LNCAP (cell line): ENCODE data around the gene MINPP1.
A peak's percentile ranks its signal among the peaks of the same experiment; 100 is the strongest.

ENCODE experiments used
- TF ChIP-seq, protein P1 (sequence below): fragments of 450-650 bp; IDR thresholded peaks from 2 replicates; pipeline ENCODE4 v1.5.1; 2017; ENCODE audit warnings: mild to moderate bottlenecking

Gene MINPP1, protein sequence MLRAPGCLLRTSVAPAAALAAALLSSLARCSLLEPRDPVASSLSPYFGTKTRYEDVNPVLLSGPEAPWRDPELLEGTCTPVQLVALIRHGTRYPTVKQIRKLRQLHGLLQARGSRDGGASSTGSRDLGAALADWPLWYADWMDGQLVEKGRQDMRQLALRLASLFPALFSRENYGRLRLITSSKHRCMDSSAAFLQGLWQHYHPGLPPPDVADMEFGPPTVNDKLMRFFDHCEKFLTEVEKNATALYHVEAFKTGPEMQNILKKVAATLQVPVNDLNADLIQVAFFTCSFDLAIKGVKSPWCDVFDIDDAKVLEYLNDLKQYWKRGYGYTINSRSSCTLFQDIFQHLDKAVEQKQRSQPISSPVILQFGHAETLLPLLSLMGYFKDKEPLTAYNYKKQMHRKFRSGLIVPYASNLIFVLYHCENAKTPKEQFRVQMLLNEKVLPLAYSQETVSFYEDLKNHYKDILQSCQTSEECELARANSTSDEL

DNA sequence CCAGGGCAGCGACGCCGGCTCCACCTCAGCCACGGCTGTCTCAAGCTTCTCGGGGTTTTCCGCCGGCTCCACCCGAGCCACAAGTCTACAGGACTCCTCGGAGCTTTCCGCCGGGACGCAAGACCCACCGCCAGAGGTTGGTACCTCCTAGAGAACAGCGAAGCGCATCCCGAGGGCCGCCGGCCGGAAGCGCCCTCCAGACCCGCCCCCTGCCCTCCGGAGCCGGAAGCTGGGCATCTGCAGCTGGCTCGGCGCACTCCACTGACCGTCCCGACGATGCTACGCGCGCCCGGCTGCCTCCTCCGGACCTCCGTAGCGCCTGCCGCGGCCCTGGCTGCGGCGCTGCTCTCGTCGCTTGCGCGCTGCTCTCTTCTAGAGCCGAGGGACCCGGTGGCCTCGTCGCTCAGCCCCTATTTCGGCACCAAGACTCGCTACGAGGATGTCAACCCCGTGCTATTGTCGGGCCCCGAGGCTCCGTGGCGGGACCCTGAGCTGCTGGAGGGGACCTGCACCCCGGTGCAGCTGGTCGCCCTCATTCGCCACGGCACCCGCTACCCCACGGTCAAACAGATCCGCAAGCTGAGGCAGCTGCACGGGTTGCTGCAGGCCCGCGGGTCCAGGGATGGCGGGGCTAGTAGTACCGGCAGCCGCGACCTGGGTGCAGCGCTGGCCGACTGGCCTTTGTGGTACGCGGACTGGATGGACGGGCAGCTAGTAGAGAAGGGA is at the start of gene MINPP1:
MINPP1 (plus strand) TSS at position 254 of the 726 bp plus-strand sequence; CDS start at position 277, 23 bp downstream.
- TF ChIP-seq, protein P1, sequence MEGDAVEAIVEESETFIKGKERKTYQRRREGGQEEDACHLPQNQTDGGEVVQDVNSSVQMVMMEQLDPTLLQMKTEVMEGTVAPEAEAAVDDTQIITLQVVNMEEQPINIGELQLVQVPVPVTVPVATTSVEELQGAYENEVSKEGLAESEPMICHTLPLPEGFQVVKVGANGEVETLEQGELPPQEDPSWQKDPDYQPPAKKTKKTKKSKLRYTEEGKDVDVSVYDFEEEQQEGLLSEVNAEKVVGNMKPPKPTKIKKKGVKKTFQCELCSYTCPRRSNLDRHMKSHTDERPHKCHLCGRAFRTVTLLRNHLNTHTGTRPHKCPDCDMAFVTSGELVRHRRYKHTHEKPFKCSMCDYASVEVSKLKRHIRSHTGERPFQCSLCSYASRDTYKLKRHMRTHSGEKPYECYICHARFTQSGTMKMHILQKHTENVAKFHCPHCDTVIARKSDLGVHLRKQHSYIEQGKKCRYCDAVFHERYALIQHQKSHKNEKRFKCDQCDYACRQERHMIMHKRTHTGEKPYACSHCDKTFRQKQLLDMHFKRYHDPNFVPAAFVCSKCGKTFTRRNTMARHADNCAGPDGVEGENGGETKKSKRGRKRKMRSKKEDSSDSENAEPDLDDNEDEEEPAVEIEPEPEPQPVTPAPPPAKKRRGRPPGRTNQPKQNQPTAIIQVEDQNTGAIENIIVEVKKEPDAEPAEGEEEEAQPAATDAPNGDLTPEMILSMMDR = no peak

DNA sequence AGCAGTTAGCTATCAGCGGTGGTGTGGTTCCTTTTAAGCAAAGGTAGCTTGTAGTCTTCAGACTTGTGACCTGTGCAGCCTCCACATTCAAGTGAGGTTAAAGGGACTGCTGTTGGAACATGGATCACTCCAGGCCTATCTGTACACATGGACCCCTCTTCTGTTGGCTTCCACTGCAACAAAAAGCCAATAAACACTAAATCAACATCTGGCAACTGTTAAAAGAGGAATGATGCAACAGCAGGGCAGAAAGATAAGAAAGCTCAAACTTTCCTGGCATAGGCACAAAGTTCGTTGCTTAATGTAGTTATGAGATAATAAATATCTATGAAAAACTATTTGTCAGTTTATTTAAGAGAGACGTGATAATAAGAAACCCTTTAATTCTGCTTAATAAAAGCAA is 4.0 kb upstream of the MINPP1 start:
- TF ChIP-seq, protein P1 = no peak

DNA sequence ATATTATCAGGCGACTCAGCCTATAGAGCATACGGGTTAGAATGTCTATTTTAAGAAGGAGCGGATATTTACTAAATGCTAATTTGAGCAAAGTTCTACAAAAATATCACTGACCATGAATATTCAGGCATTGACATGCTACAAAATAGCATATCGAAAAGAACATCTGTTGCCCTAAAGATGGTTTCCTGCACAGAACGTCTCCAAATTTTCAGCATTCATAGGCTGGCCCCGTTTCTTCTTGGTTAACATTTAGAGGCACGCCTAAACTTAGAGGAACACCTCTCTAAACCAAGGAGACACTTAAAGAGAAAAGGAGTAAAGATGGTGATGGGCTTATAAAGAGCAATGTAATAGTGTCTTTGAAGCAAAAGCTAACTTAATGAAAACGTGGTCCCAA is 1.3 kb upstream of the MINPP1 start:
- TF ChIP-seq, protein P1 = no peak

DNA sequence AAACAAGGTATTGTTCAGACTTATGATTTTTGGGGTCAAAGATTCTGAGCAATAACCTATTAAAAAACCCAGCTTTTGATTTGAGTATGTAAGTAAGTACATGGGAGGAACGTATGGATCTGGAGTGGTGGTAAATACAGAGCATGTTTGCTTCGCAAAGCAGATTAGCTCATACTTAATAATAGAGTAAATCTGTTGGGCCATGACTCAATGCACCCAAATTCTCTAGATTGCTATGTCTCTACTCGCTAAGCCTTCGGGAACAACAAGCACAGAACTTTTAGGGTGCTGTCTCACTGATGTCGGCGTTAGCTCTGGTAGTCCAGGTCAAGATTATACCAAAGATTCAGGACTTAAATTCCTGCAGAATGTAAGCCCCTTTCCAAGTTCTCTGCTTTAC is 807 bp upstream of the MINPP1 start:
- TF ChIP-seq, protein P1 = no peak

DNA sequence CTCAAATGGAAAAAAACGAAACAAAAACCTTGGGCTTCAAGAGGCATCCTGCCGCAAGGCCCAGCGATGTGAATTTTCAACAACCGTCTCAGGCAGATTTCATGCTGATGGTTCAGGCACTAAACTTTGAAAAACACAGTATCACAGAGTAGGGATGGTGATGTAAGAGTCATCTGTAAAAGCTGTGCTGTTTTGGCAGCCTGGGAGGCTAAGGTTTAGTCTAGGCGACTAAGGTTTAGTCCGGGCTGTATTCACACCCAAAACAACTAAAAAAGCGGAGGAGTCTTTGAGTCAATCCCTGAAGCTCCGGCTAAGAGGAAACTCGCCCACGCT is 420 bp upstream of the MINPP1 start:
- TF ChIP-seq, protein P1 = no peak

DNA sequence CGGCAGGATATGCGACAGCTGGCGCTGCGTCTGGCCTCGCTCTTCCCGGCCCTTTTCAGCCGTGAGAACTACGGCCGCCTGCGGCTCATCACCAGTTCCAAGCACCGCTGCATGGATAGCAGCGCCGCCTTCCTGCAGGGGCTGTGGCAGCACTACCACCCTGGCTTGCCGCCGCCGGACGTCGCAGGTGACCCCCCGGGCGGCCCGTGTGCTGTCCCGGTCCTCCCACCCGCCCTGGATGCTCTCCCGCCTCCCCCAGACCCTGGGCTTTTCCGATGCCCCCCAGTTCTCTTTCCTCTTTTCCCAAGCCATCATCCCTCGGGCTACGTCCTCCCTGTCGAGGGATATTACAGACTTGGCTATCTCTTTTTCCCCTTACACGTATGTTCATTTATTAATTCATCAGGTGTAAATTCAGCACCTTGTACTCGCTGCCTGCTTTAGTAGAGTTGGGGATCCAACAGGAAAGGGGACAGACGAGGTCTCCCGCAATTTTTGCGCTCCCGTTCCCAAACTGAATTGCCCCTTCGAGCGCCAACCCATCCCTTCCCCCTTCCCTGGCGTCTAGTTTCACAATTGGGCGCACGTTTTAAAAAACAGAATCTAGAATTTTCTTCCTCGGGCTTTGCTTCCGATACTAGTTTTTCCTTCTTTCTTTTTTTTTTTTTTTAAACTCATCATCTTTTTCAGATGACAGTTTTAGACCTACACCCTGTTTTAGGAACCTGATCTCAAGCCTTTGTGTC is 846 bp downstream of the MINPP1 start:
- TF ChIP-seq, protein P1 = peak; percentile 52

DNA sequence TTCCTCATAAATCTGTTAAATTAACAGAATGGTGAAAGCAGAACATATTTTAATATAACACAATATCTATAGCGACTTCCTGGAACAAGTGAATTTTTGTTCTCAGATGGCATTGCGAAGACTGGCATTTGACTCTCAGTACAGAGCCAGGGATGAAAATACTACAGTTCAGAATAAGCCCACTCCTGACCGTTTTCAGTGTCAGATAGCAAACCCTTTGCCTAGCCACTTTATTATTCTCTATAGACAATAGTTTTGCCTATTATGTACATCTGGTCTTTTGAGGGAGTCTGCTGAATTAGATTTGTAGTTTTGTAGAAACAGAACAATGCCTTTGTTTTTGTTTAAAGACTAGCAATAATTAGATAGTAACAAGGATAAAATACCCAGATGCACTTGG is 2.3 kb downstream of the MINPP1 start:
- TF ChIP-seq, protein P1 = no peak
